ENCODE data around the gene COL9A3.

The COL9A3 gene

DNA sequence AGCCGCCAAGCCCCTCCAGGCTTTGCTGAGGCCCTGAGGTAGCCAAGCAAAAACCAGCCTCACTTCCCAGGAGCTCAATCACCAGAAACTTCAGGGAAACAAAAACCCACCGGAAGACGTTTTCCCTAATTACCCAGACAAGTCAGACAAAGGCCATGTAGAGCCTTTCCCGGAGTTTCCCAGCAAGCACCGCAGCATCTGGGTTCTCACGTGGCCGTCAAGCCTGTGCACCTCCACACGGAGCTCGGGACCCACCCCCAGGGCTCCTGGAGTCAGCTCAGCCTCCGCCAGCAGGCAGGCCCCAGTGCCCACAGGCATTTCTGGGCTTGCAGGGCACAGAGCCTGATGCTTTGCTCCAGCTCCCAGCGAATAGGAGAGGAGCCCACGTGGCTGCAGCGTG lies 30.7 kb upstream of the COL9A3 start:
- Mint-ChIP-seq H3K9me3 (no peaks in the 10 kb centered on the region), H3K36me3 (no peaks in the 10 kb centered on the region), H3K4me1 (peaks cover 7% of the 10 kb centered on the region), H3K27ac (no peak overlapping the region), H3K4me3 (no peak overlapping the region), H3K27me3 (peaks cover 39% of the 10 kb centered on the region)
- CTCF ChIA-PET = interaction anchor here (1.0 kb wide), 1 partner anchor 287 kb away, joined by 3 read pairs; no protein-coding TSS in a partner anchor
- no peak for DNase-seq

GRCh38 chr20:62787321-62787720 lies 29.5 kb upstream of the COL9A3 start:
- CTCF ChIA-PET = no interaction called here
- H3K27ac Mint-ChIP-seq = no peak overlapping the region
- H3K4me1 Mint-ChIP-seq = peaks cover 14% of the 10 kb centered on the region
- no peaks in the 10 kb centered on the region for H3K9me3 Mint-ChIP-seq
- H3K36me3 Mint-ChIP-seq = no peaks in the 10 kb centered on the region
- H3K27me3 Mint-ChIP-seq = peaks cover 44% of the 10 kb centered on the region
- no peak for DNase-seq
- H3K4me3 Mint-ChIP-seq = no peak overlapping the region

- H3K9me3 Mint-ChIP-seq = no peaks in the 10 kb centered on the region
- peaks cover 19% of the 10 kb centered on the region for H3K4me1 Mint-ChIP-seq
- CTCF ChIA-PET = interaction anchor here (4.9 kb wide), 1 partner anchor 288 kb away, joined by 28 read pairs; no protein-coding TSS in a partner anchor
- no peak overlapping the region for H3K4me3 Mint-ChIP-seq
- DNase-seq = no peak
- H3K27me3 Mint-ChIP-seq = peaks cover 38% of the 10 kb centered on the region
- H3K27ac Mint-ChIP-seq = peak overlapping the region; percentile 35
- no peaks in the 10 kb centered on the region for H3K36me3 Mint-ChIP-seq
These were observed 29.0 kb upstream of the COL9A3 start for GRCh38 chr20:62787866-62788265.

DNA sequence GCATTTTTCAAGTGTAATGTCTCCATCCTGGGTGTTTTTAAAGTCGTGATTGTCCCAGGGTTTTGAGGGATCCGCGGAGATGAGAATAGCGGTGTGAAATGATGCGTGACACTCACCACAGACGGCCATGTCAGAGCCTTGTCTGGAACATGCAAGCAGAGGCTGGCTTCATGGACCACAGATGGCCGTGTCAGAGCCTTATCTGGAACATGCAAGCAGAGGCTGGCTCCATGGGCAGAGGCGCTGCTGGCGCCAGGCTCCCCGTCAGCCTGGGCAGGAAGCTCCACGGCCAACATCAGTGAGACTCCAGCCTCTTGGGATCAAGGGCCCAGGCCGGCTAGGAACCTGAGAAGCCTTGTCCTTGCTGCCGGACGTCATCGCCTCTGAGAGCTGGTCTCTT lies 28.2 kb upstream of the COL9A3 start:
- CTCF ChIA-PET = interaction anchor here (0.8 to 4.9 kb wide), 2 partner anchors 110 to 289 kb away, joined by 4 to 28 read pairs; no protein-coding TSS in a partner anchor
- no peak overlapping the region for H3K27ac Mint-ChIP-seq
- DNase-seq = no peak

GRCh38 chr20:62790075-62790474 lies 26.8 kb upstream of the COL9A3 start:
- CTCF ChIA-PET = interaction anchor here (1.0 to 4.9 kb wide), 5 partner anchors 48 to 290 kb away, joined by 4 to 28 read pairs (median 6); no protein-coding TSS in a partner anchor
- H3K27me3 Mint-ChIP-seq = peaks cover 35% of the 10 kb centered on the region
- peaks cover 34% of the 10 kb centered on the region for H3K4me1 Mint-ChIP-seq
- no peaks in the 10 kb centered on the region for H3K36me3 Mint-ChIP-seq
- H3K27ac Mint-ChIP-seq = no peak overlapping the region
- DNase-seq = no peak
- H3K4me3 Mint-ChIP-seq = no peak overlapping the region
- H3K9me3 Mint-ChIP-seq = no peaks in the 10 kb centered on the region

More for the DNA sequence above, 28.2 kb upstream of the COL9A3 start:
- no peaks in the 10 kb centered on the region for H3K9me3 Mint-ChIP-seq
- H3K4me3 Mint-ChIP-seq = no peak overlapping the region
- H3K27me3 Mint-ChIP-seq = peaks cover 35% of the 10 kb centered on the region
- peaks cover 23% of the 10 kb centered on the region for H3K4me1 Mint-ChIP-seq
- H3K36me3 Mint-ChIP-seq = no peaks in the 10 kb centered on the region

- peak; percentile 88 for DNase-seq
- H3K9me3 Mint-ChIP-seq = no peaks in the 10 kb centered on the region
- H3K27ac Mint-ChIP-seq = peak overlapping the region; percentile 67
- H3K4me1 Mint-ChIP-seq = peaks cover 38% of the 10 kb centered on the region
- H3K27me3 Mint-ChIP-seq = peaks cover 35% of the 10 kb centered on the region
- no peaks in the 10 kb centered on the region for H3K36me3 Mint-ChIP-seq
- CTCF ChIA-PET = interaction anchor here (0.6 to 4.9 kb wide), 31 partner anchors 8 to 489 kb away, joined by 3 to 28 read pairs (median 4); partner anchors contain the start of genes ADRM1 and OGFR
- no peak overlapping the region for H3K4me3 Mint-ChIP-seq
These were observed 25.3 kb upstream of the COL9A3 start for GRCh38 chr20:62791301-62792181.

- Mint-ChIP-seq H3K4me1 (peaks cover 43% of the 10 kb centered on the region), H3K27ac (peak overlapping the region; percentile 97), H3K27me3 (peaks cover 35% of the 10 kb centered on the region), H3K36me3 (peaks cover under 1% of the 10 kb centered on the region), H3K4me3 (peak overlapping the region; percentile 37), H3K9me3 (no peaks in the 10 kb centered on the region)
- no peak for DNase-seq
- CTCF ChIA-PET = interaction anchor here (0.6 to 4.9 kb wide), 31 partner anchors 9 to 490 kb away, joined by 3 to 28 read pairs (median 4); partner anchors contain the start of genes ADRM1 and OGFR
These were observed 24.5 kb upstream of the COL9A3 start for GRCh38 chr20:62792182-62792939.

GRCh38 chr20:62792940-62793756 lies 23.7 kb upstream of the COL9A3 start:
- peak overlapping the region; percentile 16 for H3K4me3 Mint-ChIP-seq
- CTCF ChIA-PET = interaction anchor here (0.6 to 4.9 kb wide), 17 partner anchors 10 to 408 kb away, joined by 3 to 28 read pairs (median 5); no protein-coding TSS in a partner anchor
- no peaks in the 10 kb centered on the region for H3K9me3 Mint-ChIP-seq
- H3K27ac Mint-ChIP-seq = peak overlapping the region; percentile 97
- peaks cover 3% of the 10 kb centered on the region for H3K36me3 Mint-ChIP-seq
- H3K4me1 Mint-ChIP-seq = peaks cover 50% of the 10 kb centered on the region
- H3K27me3 Mint-ChIP-seq = peaks cover 29% of the 10 kb centered on the region
- no peak for DNase-seq

- peak overlapping the region; percentile 64 for H3K4me3 Mint-ChIP-seq
- H3K9me3 Mint-ChIP-seq = no peaks in the 10 kb centered on the region
- H3K4me1 Mint-ChIP-seq = peaks cover 53% of the 10 kb centered on the region
- no peak for DNase-seq
- H3K27ac Mint-ChIP-seq = peak overlapping the region; percentile 97
- H3K36me3 Mint-ChIP-seq = peaks cover 8% of the 10 kb centered on the region
- CTCF ChIA-PET = interaction anchor here (1.0 to 2.2 kb wide), 3 partner anchors 14 to 294 kb away, joined by 4 to 14 read pairs (median 7); no protein-coding TSS in a partner anchor
- peaks cover 25% of the 10 kb centered on the region for H3K27me3 Mint-ChIP-seq
These were observed 23.2 kb upstream of the COL9A3 start for GRCh38 chr20:62793757-62794006.

DNA sequence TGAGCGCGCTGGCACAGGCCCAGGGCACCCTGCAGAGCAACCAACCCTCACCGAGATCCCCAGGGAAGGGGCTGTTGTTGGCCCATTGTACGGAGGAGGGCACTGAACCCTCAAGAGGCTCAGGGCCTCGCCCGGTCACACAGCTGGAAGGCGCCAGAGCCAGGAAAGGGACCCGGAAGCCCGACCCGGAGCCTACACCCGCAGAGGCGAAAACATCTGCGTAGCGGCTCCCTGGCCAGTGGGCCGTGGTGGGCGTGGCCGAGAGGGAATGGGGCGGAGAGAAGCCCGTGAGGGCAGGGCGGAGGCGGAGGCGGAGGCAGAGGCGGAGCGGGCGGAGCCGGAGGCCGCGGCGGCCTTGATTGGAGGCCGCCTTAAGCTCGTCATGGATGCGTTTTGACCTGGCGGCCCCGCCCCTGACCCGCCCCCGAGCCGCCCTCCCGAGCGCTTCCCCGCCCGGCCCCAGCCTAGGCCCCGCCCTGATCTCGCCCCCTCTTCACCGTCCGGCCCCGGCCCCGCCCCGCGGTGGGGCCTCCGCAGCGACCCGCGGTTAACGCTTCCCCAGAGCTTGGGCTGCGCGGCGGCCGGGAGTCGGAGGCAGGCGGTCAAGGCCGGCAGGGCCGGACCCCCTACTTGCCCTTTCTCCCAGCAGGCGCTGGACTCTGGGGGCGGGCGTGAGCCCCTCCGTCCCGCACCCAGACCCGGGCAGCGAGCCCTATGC lies 22.7 kb upstream of the COL9A3 start:
- H3K27ac Mint-ChIP-seq = peak overlapping the region; percentile 97
- H3K4me3 Mint-ChIP-seq = peak overlapping the region; percentile 76
- peak; percentile 97 for DNase-seq
- no peaks in the 10 kb centered on the region for H3K9me3 Mint-ChIP-seq
- H3K36me3 Mint-ChIP-seq = peaks cover 12% of the 10 kb centered on the region
- CTCF ChIA-PET = interaction anchor here (1.0 to 2.2 kb wide), 5 partner anchors 10 to 294 kb away, joined by 3 to 14 read pairs (median 4); partner anchors contain the start of gene OGFR
- peaks cover 20% of the 10 kb centered on the region for H3K27me3 Mint-ChIP-seq
- H3K4me1 Mint-ChIP-seq = peaks cover 53% of the 10 kb centered on the region

GRCh38 chr20:62795023-62795761 lies 21.7 kb upstream of the COL9A3 start:
- Mint-ChIP-seq H3K4me3 (peak overlapping the region; percentile 76), H3K9me3 (no peaks in the 10 kb centered on the region), H3K27ac (peak overlapping the region; percentile 97), H3K36me3 (peaks cover 20% of the 10 kb centered on the region), H3K4me1 (peaks cover 56% of the 10 kb centered on the region), H3K27me3 (peaks cover 10% of the 10 kb centered on the region)
- CTCF ChIA-PET = interaction anchor here (1.1 to 2.2 kb wide), 3 partner anchors 9 to 144 kb away, joined by 3 to 14 read pairs (median 4); partner anchors contain the start of gene OGFR
- DNase-seq = peak; percentile 78

GRCh38 chr20:62796699-62797491 lies 20.0 kb upstream of the COL9A3 start:
- no peaks in the 10 kb centered on the region for H3K9me3 Mint-ChIP-seq
- H3K36me3 Mint-ChIP-seq = peaks cover 24% of the 10 kb centered on the region
- peaks cover 47% of the 10 kb centered on the region for H3K4me1 Mint-ChIP-seq
- CTCF ChIA-PET = interaction anchor here (0.9 kb wide), 1 partner anchor 11 kb away, joined by 5 read pairs; no protein-coding TSS in a partner anchor
- H3K4me3 Mint-ChIP-seq = peak overlapping the region; percentile 82
- peak overlapping the region; percentile 84 for H3K27ac Mint-ChIP-seq
- peak; percentile 33 for DNase-seq
- peaks cover 4% of the 10 kb centered on the region for H3K27me3 Mint-ChIP-seq
